SK-N-SH treated with all-trans-retinoic acid at 6 μM for 48 hours (cell line): ENCODE measurements around the gene ATG2B.

Source experiments
- ATAC-seq: fragments of 200-7000 bp; cut with Tn5 transposase; 3 replicates; pipeline ENCODE4 v1.9.1; 2020; ENCODE audit warnings: mild to moderate bottlenecking, moderate library complexity
- ARNTL ChIP-seq: fragments of 450-650 bp; formaldehyde crosslinking; IDR thresholded peaks from 2 replicates; pipeline ENCODE4 v1.5.0; 2020; ENCODE audit warnings: low read depth, mild to moderate bottlenecking, moderate library complexity, borderline replicate concordance
- BACH2 ChIP-seq: fragments of 250-450 bp; sonication (Bioruptor Pico); IDR thresholded peaks from 2 replicates; pipeline ENCODE4 v1.9.0; 2021; ENCODE audit warnings: mild to moderate bottlenecking, borderline replicate concordance
- CSDC2 ChIP-seq: fragments of 250-450 bp; sonication (Bioruptor Pico); IDR thresholded peaks from 2 replicates; pipeline ENCODE4 v1.5.0; 2020; ENCODE audit warnings: mild to moderate bottlenecking, moderate library complexity
- ESRRG ChIP-seq: fragments of 250-450 bp; sonication (Bioruptor Pico); IDR thresholded peaks from 2 replicates; pipeline ENCODE4 v1.6.1; 2021; ENCODE audit warnings: mild to moderate bottlenecking
- GLIS3 ChIP-seq: fragments of 250-450 bp; sonication (Bioruptor Pico); IDR thresholded peaks from 2 replicates; pipeline ENCODE4 v1.5.0; 2020; ENCODE audit warnings: mild to moderate bottlenecking, moderate library complexity
- ISL1 ChIP-seq: fragments of 250-450 bp; sonication (Bioruptor Pico); IDR thresholded peaks from 2 replicates; pipeline ENCODE4 v2.1.2; 2022; ENCODE audit warnings: mild to moderate bottlenecking, moderate library complexity
- OSR1 ChIP-seq: fragments of 250-450 bp; sonication (Bioruptor Pico); IDR thresholded peaks from 2 replicates; pipeline ENCODE4 v1.8.0; 2022; ENCODE audit warnings: moderate library complexity, mild to moderate bottlenecking, inconsistent platforms
- PPARA ChIP-seq: fragments of 250-450 bp; sonication (Bioruptor Pico); IDR thresholded peaks from 2 replicates; pipeline ENCODE4 v1.5.0; 2020; ENCODE audit warnings: mild to moderate bottlenecking, borderline replicate concordance
- RARB ChIP-seq: fragments of 250-450 bp; sonication (Bioruptor Pico); IDR thresholded peaks from 2 replicates; pipeline ENCODE4 v1.8.0; 2021; ENCODE audit warnings: mild to moderate bottlenecking, moderate library complexity
- SNAI2 ChIP-seq: fragments of 250-450 bp; sonication (Bioruptor Pico); IDR thresholded peaks from 2 replicates; pipeline ENCODE4 v1.5.0; 2020; ENCODE audit warnings: mild to moderate bottlenecking, moderate library complexity
- TCF4 ChIP-seq: fragments of 250-450 bp; sonication (Bioruptor Pico); IDR thresholded peaks from 2 replicates; pipeline ENCODE4 v1.8.0; 2021; ENCODE audit warnings: mild to moderate bottlenecking, moderate library complexity, borderline replicate concordance
- TOX ChIP-seq: fragments of 250-450 bp; sonication (Bioruptor Pico); IDR thresholded peaks from 2 replicates; pipeline ENCODE4 v1.8.0; 2021; ENCODE audit warnings: mild to moderate bottlenecking, moderate library complexity, borderline replicate concordance
- ZC3H10 ChIP-seq: fragments of 250-450 bp; sonication (Bioruptor Pico); IDR thresholded peaks from 2 replicates; pipeline ENCODE4 v1.5.1; 2021; ENCODE audit warnings: mild to moderate bottlenecking, moderate library complexity
- ZFP3 ChIP-seq: fragments of 250-450 bp; sonication (Bioruptor Pico); IDR thresholded peaks from 2 replicates; pipeline ENCODE4 v1.5.0; 2020; ENCODE audit warnings: mild to moderate bottlenecking, moderate library complexity
- ZFP30 ChIP-seq: fragments of 450-650 bp; formaldehyde crosslinking; IDR thresholded peaks from 2 replicates; pipeline ENCODE4 v1.5.0; 2022; ENCODE audit warnings: mild to moderate bottlenecking, moderate library complexity
- ZNF565 ChIP-seq: fragments of 450-650 bp; formaldehyde crosslinking; conservative IDR thresholded peaks from 2 replicates; pipeline ENCODE4 v1.5.0; 2020; ENCODE audit warnings: low read depth, mild to moderate bottlenecking, moderate library complexity
- ZNF70 ChIP-seq: fragments of 450-650 bp; formaldehyde crosslinking; IDR thresholded peaks from 2 replicates; pipeline ENCODE4 v1.5.0; 2020; ENCODE audit warnings: mild to moderate bottlenecking, moderate library complexity
- ZNF8 ChIP-seq: fragments of 450-650 bp; formaldehyde crosslinking; IDR thresholded peaks from 2 replicates; pipeline ENCODE4 v1.5.0; 2020; ENCODE audit warnings: mild to moderate bottlenecking, moderate library complexity
- TF ChIP-seq, protein P1 (sequence below): fragments of 250-450 bp; sonication (Bioruptor Pico); IDR thresholded peaks from 2 replicates; pipeline ENCODE4 v1.8.0; 2020; ENCODE audit warnings: mild to moderate bottlenecking, moderate library complexity, borderline replicate concordance
- TF ChIP-seq, protein P2 (sequence below): fragments of 250-450 bp; sonication (Bioruptor Pico); IDR thresholded peaks from 2 replicates; pipeline ENCODE4 v1.5.0; 2020; ENCODE audit warnings: mild to moderate bottlenecking, moderate library complexity
- TF ChIP-seq, protein P3 (sequence below): fragments of 250-450 bp; sonication (Bioruptor Pico); IDR thresholded peaks from 2 replicates; pipeline ENCODE4 v1.8.0; 2021; ENCODE audit warnings: low read depth, mild to moderate bottlenecking, moderate library complexity, borderline replicate concordance
- TF ChIP-seq, protein P4 (sequence below): fragments of 250-450 bp; sonication (Bioruptor Pico); IDR thresholded peaks from 2 replicates; pipeline ENCODE4 v1.5.1; 2021; ENCODE audit warnings: mild to moderate bottlenecking, moderate library complexity
- TF ChIP-seq, protein P5 (sequence below): fragments of 250-450 bp; sonication (Bioruptor Pico); IDR thresholded peaks from 2 replicates; pipeline ENCODE4 v1.5.1; 2020; ENCODE audit warnings: low read depth, mild to moderate bottlenecking, moderate library complexity

ATG2B gene

DNA sequence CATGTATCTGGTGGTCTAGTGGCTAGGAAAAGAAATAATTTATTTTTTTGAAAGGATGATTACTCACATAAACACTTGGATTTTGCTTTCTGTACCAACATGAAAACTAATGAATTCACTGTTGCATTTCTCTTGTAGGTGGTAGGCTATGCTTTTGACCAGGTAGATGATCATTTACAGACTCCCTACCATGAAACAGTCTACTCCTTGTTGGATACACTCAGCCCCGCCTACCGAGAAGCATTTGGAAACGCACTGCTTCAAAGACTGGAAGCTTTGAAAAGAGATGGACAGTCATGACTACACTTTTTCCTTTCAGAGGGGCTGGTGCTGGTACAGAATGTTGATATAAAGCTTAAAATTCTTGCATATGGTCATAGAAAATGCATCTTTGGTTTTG lies 22.2 kb upstream of the ATG2B start (continued):
- TF ChIP-seq, protein P1, sequence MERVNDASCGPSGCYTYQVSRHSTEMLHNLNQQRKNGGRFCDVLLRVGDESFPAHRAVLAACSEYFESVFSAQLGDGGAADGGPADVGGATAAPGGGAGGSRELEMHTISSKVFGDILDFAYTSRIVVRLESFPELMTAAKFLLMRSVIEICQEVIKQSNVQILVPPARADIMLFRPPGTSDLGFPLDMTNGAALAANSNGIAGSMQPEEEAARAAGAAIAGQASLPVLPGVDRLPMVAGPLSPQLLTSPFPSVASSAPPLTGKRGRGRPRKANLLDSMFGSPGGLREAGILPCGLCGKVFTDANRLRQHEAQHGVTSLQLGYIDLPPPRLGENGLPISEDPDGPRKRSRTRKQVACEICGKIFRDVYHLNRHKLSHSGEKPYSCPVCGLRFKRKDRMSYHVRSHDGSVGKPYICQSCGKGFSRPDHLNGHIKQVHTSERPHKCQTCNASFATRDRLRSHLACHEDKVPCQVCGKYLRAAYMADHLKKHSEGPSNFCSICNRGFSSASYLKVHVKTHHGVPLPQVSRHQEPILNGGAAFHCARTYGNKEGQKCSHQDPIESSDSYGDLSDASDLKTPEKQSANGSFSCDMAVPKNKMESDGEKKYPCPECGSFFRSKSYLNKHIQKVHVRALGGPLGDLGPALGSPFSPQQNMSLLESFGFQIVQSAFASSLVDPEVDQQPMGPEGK (CRISPR knock-in tag) = no peak
- TF ChIP-seq ZNF8 (CRISPR knock-in tag) (no peak), ESRRG (CRISPR knock-in tag) (no peak), TOX (CRISPR knock-in tag) (no peak), ZFP30 (CRISPR knock-in tag) (no peak)

DNA sequence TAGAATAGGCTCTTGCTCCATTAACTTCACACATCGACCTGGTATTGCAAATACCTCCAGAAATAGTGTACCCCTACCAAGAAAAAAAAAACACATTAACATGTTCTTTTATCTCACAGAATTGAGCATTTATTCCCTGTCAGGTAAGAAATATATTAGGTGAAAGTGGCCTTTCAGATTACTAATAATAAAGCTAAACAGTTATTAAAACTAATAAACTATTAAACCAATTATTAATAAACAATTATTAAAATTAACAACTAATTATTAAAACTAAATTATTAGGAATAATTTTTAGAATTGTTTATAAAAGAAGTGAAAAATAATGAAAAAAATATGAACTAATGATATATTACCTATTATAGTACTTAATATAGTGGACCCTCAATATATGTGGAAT lies 21.6 kb upstream of the ATG2B start:
- TF ChIP-seq ZC3H10 (CRISPR knock-in tag) (no peak), TOX (CRISPR knock-in tag) (no peak), ZFP3 (no peak), OSR1 (CRISPR knock-in tag) (no peak), ZNF70 (CRISPR knock-in tag) (no peak), ZNF8 (CRISPR knock-in tag) (no peak)
- TF ChIP-seq, protein P2, sequence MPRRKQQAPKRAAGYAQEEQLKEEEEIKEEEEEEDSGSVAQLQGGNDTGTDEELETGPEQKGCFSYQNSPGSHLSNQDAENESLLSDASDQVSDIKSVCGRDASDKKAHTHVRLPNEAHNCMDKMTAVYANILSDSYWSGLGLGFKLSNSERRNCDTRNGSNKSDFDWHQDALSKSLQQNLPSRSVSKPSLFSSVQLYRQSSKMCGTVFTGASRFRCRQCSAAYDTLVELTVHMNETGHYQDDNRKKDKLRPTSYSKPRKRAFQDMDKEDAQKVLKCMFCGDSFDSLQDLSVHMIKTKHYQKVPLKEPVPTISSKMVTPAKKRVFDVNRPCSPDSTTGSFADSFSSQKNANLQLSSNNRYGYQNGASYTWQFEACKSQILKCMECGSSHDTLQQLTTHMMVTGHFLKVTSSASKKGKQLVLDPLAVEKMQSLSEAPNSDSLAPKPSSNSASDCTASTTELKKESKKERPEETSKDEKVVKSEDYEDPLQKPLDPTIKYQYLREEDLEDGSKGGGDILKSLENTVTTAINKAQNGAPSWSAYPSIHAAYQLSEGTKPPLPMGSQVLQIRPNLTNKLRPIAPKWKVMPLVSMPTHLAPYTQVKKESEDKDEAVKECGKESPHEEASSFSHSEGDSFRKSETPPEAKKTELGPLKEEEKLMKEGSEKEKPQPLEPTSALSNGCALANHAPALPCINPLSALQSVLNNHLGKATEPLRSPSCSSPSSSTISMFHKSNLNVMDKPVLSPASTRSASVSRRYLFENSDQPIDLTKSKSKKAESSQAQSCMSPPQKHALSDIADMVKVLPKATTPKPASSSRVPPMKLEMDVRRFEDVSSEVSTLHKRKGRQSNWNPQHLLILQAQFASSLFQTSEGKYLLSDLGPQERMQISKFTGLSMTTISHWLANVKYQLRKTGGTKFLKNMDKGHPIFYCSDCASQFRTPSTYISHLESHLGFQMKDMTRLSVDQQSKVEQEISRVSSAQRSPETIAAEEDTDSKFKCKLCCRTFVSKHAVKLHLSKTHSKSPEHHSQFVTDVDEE = no peak
- TF ChIP-seq, protein P3, sequence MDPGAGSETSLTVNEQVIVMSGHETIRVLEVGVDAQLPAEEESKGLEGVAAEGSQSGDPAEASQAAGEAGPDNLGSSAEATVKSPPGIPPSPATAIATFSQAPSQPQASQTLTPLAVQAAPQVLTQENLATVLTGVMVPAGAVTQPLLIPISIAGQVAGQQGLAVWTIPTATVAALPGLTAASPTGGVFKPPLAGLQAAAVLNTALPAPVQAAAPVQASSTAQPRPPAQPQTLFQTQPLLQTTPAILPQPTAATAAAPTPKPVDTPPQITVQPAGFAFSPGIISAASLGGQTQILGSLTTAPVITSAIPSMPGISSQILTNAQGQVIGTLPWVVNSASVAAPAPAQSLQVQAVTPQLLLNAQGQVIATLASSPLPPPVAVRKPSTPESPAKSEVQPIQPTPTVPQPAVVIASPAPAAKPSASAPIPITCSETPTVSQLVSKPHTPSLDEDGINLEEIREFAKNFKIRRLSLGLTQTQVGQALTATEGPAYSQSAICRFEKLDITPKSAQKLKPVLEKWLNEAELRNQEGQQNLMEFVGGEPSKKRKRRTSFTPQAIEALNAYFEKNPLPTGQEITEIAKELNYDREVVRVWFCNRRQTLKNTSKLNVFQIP = no peak

DNA sequence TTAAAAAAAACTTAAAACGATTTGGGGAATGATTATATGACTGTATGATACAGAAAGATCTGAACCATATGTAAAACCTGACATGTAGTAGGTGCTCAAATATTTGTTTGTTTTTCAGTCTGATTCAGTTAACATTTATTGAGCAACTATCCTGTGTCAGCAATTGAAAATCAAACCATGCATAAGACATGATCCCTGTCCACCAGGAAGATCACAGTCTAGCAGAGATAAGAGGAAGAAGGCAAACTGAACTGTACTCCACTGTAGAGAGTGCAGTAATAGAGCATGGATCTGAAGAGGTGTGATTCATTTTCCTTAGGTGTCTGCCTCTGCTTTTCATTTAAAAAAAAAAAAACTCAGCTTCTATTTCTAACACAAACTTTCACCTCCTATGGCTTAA lies 20.9 kb upstream of the ATG2B start:
- ATAC-seq = no peak
- TF ChIP-seq ISL1 = no peak
- TF ChIP-seq SNAI2 (CRISPR knock-in tag) = no peak
- TF ChIP-seq BACH2 = no peak
- no peak for TF ChIP-seq TCF4 (CRISPR knock-in tag)
- TF ChIP-seq ZC3H10 (CRISPR knock-in tag) = no peak
- no peak for TF ChIP-seq GLIS3 (CRISPR knock-in tag)
- TF ChIP-seq, protein P4, sequence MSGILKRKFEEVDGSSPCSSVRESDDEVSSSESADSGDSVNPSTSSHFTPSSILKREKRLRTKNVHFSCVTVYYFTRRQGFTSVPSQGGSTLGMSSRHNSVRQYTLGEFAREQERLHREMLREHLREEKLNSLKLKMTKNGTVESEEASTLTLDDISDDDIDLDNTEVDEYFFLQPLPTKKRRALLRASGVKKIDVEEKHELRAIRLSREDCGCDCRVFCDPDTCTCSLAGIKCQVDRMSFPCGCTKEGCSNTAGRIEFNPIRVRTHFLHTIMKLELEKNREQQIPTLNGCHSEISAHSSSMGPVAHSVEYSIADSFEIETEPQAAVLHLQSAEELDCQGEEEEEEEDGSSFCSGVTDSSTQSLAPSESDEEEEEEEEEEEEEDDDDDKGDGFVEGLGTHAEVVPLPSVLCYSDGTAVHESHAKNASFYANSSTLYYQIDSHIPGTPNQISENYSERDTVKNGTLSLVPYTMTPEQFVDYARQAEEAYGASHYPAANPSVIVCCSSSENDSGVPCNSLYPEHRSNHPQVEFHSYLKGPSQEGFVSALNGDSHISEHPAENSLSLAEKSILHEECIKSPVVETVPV (CRISPR knock-in tag) = no peak
- TF ChIP-seq OSR1 (CRISPR knock-in tag) = no peak
- TF ChIP-seq RARB = no peak
- TF ChIP-seq, protein P5, sequence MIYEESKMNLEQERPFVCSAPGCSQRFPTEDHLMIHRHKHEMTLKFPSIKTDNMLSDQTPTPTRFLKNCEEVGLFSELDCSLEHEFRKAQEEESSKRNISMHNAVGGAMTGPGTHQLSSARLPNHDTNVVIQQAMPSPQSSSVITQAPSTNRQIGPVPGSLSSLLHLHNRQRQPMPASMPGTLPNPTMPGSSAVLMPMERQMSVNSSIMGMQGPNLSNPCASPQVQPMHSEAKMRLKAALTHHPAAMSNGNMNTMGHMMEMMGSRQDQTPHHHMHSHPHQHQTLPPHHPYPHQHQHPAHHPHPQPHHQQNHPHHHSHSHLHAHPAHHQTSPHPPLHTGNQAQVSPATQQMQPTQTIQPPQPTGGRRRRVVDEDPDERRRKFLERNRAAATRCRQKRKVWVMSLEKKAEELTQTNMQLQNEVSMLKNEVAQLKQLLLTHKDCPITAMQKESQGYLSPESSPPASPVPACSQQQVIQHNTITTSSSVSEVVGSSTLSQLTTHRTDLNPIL (CRISPR knock-in tag) = no peak

More for the DNA sequence above, 21.6 kb upstream of the ATG2B start:
- ATAC-seq = no peak

DNA sequence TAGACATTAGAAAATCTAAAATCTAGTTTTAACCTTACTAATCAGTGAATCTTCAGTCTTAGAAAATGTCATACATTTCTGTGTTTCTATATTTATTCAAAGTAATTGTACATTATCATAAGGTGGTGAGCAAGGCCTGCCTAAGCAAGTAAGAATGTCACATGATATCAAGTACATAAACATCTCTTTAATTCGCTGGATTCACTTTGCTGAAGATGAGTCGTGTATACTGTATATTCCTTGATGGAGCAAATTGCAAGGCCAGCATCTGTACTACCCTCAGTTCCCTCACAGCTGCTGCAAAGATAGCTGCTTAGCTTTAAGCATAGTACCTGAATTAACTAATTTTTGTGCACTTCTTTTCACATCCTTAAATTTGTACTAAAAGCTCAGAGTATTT lies 20.3 kb upstream of the ATG2B start:
- TF ChIP-seq ISL1 (no peak), ZC3H10 (CRISPR knock-in tag) (no peak), TOX (CRISPR knock-in tag) (no peak), ARNTL (no peak), PPARA (CRISPR knock-in tag) (no peak), TCF4 (CRISPR knock-in tag) (no peak), CSDC2 (CRISPR knock-in tag) (no peak), ZNF8 (CRISPR knock-in tag) (no peak), ESRRG (CRISPR knock-in tag) (no peak), ZNF565 (CRISPR knock-in tag) (no peak)
- TF ChIP-seq, protein P2 = no peak
- TF ChIP-seq, protein P4 (CRISPR knock-in tag) = no peak
- TF ChIP-seq, all 23 proteins: peak for 0
- ATAC-seq = no peak
